SHP77 (cell line): ENCODE data around the gene ZNF638.

Experiments
- DNase-seq, 2 experiments: peaks; one replicate each; lab custom pipeline; 2025; lab: John Stamatoyannopoulos, UW

ZNF638 gene

DNA sequence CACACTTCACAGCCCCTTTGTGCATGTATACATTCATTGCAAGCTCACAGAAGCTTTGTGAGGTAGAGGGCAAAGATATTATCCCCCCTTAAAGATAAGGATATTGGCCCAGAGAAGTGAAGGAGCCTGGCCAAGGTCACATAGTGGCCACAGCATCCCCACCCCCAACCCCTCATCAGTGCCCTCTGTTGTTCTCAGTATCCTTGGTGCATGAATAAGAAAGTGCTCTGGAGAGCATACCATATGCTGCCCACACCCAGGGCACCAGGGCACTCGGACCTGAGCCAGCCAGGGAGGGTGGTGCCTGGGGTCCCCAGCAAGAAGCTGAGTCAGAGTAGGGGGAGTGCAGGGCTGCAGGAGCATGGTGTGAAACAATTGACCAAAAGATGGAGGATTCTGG lies 125.0 kb downstream of the ZNF638 start:
- no peak for DNase-seq

DNA sequence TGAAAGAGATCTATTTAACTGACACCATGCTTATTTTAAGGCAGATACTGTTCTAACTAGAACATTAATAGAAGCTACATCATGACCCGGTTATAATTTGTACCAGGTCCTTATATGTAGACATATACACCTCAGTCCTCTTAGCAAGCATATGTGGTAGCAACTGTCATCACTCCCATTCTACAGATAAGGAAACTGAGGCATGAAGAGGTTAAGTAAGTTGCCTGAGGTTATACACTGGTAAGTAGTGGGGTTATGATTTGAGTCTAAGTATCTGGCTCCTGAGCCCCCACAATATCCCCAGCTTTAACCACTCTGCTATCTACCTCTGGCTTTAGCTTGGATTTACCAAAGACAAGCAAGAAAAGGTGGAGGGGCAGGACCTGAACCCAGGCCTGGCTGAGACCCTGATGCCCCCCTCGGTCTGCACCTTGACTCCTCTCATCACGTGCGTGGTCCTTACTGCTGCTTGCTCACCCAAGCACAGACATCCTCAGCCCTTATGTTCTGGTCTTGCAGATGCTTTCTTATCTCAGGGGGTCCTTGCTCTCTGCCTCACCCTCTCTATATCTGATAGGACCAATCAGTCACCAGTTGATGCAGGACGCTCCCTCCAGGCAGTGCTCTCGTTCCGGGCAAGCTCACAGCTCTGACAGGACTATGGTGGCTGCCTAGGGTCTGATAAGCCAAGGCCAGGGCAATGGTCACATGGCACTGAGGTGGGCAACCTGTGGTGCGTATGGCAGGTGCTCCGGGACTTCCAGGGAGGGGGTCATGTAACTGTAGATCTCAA lies 125.7 kb downstream of the ZNF638 start:
- no peak for DNase-seq

DNA sequence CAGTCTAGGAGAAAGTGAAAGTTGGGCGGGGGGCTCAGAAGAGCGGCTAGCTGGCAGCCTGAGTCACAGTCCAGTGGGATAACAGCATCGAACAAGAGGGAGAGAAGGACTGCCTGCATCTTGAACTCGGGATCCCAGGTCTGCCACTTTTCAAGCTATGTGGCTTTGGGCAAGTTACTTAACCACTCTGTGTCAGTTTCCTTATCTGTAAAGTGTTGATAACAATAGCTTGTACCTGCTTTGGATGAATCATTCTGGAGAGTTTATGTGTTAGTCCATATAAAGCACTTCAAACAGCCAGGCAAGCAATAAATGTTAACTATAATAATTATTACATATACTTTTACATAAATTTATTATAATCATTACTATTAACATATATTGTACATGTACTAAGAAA lies 126.3 kb downstream of the ZNF638 start:
- DNase-seq: no peak

DNA sequence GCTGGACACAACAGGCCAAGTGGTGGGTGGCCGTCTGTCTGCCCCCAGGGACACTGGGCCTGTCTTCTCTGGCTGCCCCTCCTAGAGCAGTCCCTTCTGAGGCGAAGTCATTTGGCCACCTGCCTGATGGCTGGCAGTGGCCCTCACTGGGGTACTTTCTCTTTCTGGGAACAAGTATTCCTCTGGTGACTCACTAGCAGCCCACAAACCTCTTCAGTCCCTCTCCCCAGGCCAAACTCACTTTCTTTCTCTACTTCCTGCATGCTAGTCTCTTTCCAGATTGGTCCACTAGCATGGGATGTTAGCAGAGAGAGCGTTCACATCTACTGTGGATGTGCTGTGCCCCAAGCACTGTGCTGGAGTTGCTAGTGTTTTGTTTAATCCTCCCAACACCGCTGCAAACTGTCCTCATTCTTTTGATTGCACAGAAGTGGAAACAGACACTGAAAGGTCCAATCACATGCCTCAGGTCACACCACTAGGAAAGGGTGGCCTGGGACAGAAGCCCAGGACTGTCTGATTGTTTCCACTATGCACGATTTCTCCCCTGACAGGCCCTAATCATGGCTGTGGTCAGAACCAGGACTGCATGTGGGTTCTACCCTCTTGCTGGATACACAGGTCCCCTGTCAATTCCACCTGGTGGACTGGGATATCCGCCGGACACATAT lies 127.0 kb downstream of the ZNF638 start:
- DNase-seq: no peak

DNA sequence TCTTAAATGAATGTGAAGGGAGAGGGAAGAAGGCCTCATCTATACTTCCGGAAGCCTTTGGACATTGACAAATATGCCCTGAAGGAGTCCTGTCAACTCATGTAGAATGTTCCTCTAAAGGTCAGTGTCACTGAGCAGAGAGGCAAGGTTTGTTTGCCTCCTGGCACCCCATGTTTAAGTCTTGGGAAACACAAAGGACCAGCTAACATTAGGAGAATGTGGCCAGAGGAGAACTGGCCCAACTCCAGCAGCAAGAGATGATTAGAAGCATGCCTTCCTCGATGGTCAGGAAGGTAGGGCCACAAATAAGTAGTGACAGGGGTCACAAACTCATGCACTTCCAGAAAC lies 127.5 kb downstream of the ZNF638 start:
- DNase-seq: no peak

DNA sequence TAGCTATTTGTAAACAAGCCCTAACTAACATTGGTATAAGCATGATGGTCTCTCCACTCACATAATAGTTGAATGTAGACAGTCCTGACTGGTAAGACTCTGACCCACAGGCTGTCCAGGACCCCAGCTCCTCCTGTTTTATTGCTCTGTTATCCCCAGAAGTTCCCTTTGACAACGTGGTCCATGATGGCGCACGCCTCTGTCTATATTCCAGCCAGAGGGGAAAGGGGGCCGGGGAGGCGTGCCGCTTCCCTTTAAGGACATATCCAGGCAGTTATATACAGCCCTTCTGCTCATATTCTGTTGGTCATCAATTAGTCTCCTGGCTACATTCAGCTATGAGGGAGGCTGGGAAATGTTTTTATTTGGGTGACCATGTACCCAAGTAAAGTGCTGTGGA lies 128.5 kb downstream of the ZNF638 start:
- no peak for DNase-seq

DNA sequence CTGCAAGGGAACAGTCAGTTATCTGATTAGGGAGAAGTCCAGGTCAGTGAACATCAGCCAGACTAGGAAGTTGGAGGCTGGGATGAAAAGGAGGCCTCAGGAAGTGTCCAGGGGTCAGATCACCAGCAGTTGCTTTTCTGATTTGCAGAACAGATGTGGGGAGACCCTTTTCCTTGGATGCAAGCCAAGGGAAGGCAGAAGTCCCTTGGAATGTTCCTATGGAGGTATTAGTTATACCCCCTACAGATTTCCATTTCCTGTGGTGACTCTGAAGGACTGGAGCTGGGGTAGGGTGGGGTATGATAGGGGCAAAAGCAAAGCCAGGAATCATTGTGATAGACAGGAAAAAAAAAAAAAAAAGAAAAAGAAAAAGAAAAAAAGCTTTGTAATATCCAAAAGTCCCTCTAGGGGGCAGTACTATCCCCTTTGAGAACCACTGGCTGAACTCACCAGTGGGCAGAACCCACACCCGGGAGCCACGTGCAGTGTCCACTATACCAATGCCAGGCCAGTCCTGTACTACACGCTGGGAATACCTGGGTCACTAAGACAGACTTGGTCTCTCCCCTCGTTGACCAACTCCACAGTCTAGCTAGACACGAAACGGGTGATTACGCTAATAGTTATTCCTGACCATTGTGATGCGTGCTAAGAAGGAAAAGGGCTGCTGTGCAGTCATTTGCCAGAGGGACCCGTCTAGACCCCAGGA lies 129.2 kb downstream of the ZNF638 start:
- DNase-seq: no peak

DNA sequence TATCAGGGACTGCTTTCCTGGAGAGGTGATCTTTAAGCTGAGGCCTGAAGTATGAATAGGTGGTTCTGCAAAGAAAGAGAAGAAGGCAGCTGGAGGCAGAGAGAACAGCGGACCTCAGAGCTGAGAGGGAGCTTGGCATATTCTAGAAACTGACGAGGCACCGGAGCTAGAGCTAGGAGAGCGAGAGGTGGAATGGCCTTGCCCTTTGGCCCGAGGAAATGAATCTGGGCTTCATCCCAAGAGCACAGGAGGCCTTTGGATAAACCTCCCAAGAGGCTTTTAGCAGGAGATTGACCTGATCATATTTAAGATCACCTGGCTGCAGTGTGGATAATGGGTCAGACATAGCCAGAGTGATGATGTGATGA lies 129.7 kb downstream of the ZNF638 start:
- DNase-seq: no peak

DNA sequence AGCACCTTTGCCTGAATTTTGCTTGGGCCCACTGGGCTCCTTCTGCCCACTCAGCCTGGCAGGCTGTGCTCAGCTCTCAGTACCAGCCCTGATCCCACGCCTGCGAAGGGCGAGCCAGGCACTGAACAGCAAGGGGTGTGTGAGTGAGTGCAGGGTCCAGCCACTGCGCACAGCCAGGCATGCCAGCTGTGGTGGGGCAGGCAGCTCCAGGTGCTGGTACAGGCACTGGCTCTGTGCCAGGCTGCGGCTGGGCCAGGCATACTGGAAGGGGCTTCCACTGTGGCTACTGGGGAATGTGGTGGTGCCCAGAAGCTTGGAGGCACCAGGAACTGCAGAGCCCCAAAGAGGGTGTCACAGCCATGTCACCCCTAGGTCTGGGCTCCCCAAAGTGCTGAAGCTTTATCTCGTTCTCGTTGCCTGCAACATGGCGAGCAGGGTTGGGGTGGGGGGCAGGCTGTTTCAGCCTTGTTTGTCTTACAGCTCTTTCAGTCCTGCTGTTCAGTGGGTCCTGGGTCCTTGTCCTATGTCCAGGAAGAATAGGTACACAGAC lies 130.5 kb downstream of the ZNF638 start:
- no peak for DNase-seq

DNA sequence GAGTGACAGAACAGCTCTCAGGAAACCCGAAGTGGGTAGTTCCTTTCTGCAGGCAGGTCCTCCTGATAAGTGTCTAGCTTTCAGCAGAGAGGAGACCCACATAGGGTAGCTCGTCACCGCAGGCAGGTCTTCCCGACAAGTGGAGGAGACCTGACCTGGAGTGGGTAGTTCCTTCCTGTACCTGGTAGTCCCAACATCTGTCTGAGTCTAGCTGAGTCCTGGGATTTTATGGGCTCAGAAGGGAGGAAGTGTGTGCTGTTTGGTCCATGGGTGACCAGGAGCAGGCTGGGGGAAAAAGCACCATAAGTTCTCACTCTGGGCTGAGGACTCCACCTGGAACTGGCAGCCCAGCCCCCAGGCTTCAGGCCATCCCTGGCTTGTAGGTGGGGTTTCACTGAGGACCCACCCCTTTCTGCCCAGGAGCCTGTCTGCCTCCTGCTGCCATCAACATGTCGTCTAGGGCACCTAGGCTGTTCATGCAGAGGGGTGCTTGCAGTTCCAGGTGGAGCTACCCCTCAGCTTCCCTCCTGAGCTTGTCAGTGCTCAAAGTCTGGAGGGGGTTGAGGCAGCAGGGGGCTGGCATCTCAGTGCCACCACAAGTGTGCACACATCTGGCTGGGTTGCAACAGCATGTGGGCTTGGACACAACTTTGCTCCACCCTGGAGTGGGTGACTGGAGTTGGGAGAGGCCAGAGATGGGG lies 131.2 kb downstream of the ZNF638 start:
- no peak for DNase-seq

DNA sequence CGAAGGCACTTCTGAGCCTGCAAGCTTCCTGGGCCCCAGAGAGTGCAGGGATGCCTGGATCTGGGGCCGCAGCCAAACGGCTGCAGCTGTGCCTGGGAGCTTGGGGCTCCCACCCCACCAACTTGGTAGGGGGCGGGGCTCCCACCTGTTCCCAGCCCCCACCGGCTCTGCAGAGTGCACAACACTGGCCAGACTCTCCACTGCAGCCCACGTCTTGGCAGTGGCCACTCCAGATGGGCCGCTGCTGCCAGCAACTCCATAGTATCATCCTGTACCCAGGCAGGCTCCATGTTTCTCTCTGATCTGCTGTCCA lies 131.7 kb downstream of the ZNF638 start:
- DNase-seq: no peak

DNA sequence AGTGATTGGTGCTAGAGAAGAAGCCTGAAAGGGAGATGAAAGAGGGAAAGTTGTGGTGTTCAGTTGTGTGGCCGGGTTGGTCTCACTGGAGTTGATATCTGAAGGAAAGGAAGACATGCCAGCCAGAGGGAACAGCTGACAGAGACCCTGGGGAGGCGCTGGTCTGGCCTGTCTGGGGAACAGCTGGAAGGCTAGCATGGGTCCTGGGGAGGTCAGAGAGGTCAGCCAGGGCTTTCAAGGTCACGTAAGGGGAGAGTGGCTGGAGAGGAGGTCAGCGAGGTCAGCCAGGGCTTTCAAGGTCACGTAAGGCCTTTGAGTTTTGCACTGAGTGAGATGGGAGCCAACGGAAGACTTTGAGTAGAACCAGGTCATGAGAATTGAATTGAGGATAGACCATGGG lies 132.8 kb downstream of the ZNF638 start:
- DNase-seq: no peak

DNA sequence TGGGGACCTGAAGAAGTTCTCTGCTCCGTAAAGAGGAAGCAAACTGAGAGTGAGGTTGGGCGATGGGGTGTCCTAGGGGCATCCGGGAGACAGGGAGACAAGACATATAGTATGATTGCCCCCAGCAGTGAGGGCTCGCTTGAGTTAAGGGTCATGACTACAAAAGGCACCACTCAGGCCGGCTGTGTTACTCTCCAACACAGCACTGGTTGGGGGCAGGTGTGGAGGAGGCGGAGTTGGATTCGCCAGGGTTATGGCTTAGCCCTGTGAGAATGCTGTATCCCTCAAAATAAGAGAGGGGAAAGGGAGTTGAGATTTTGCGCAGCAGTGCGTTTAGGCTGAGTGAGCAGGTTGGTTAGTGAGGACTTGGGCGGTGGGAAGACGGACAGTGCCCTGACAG lies 133.8 kb downstream of the ZNF638 start:
- DNase-seq: no peak

DNA sequence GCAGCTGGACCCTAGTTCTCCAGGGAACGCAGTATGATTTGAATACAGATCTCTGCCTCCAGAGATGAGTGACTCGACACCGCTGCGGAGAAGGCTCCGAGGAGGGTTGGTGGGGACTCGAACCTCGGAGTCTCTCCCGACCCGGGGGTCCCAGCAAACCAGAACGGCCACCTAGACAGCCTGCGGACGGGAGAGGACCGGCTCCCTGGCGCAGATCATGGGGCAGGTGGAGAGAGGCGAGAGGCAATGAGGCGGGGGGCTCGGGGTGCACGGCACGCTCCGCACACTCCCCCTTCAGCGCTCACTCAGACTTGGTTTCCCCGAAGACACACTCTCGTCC lies 134.3 kb downstream of the ZNF638 start:
- no peak for DNase-seq

DNA sequence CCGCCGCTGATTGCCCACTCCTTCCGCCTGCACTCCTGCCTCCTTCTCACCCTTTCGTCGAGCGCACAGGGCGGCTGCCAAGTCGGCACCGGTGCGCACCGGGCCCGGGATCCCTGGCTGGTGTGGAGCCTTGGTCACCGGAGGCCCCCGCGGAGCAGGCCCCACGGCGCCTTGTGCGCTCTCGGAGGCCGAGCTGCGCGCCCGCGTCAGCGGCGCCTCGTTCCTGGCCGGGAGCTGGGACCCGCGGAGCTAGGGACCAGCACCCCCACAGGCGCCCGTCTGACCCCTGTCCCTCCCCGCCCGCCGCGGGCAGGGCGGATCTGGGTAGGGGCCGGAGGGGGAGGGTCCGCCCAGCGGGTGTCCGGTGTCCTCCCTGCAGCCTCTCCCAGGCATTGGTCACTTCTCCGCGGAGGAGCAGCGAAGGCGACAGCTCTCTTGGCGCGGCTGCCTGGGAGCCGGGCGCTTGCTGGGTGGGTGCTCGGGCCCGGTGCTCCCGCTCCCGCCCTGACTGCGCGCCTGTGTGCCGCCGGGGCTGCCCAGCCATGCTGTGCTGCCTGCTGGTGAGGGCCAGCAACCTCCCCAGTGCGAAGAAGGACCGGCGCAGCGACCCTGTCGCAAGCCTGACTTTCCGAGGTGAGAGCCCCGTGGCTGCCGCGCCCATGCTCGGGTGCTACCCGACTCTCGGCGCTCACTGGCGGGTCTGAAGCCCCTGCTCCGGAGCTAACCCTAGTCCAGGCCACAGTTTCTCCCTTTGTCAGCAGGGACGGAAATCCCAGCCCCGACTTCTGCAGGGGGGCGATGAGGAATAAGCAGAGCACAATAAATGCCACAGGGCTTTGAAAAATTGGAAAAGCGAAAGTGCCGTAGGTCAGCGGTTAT lies 135.0 kb downstream of the ZNF638 start:
- DNase-seq: no peak

DNA sequence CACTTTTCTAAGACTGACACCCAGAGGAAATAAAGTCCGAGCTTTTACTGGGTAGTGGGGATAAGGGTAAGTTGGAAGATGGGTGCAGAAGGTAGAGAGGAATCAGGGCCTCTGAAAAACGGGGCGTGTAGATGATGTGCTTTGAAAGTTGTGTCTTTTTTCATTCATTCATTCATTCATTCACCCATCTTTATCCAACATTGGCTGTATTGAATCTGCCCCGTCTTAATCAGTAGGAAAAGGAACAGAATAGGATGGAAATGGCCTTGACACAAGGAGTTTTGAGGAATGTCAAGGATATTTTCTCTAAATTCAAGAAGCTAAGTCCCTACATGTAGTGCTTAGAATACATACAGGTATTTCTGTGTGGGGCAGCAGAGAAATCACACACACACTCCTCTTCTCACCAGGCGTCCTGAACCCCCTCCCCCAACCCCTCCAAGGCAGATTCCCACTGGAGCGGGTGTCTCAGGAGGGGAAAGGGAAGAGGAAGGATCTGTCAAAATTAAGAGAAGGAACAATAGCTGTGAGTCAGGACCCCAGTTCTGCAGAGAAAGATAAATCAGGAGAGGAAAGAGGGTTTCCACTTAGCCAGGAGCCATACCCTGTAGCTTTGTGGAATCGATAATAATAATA lies 135.7 kb downstream of the ZNF638 start:
- DNase-seq: no peak

DNA sequence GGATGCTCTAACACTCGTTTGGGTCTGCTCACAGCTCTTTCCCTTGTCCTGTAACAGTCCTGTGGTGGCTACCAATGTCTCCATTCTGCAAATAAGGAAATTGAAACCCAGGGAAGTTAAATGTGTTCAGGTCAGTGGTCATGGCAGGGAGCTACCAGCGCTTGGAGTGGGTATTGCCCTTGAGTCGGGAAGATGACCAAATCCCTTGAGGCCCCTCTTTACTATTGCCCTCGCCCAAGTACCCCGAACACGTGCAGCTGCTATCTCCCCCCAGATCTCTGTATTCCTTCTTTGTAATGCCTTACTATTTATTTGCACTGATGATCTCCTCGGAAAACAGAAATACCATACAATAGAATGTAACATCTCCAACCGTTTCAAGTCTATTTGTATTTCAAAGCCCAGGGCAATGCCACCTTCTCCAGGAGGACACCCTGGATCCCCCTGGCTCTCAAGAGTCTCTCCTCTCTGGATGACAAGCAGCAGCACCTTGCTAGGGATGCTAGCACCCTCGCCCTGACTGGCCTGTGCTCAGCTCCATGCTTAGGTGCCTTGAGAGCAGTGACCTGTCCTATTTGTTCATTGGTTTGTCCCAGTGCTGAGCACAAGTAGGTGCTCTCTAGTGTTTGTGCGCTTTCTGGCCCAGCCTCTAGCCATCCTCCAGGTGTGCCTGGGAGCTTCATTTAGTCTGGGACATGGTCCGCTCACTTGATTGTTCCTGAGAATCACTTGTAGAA lies 136.9 kb downstream of the ZNF638 start:
- no peak for DNase-seq

DNA sequence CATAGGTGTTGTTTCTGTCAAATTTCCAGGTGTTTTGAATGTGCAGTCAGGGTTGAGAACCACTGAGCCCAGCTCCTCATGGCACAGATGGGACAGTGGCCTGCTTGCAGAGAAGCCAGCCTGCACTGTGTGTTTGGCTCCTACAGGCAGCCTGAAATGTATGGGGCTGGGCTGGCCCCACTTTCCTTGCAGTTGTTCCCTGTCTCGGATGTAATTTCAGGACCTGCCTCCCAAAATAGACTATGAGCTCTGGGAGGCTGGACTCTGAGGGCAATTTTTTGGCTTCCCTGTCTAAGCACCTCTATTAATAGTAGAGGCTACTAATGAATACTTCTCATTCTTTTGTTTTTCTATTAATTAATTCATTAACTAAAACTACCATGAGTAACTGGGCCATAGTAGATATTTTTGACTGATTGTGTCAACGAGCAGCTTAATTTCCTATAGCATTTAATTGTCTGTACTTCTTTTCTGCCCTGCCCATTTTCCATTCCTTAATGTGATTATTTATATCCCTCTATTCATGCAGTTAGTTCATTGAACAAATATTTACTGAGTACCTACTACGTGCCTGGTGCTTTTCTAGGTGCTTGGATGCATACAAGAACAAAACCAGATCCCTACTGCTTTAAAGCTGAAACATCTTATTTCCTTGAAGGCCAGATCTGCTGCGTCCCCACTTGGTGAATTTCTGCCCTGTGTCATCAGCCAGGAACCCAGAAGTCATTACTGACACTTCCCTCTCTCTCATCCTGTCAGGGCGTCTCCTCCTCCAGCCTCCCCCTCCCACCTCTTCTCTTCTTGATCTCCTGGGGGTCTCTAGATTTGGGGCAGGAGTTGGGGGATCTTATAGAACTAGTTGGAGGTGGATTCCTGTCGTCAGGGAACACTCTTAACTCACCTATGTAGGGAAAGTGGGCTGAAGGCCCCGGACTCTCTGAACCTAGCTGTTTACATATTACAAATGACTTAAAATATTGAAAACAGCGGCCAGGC lies 138.1 kb downstream of the ZNF638 start:
- no peak for DNase-seq

DNA sequence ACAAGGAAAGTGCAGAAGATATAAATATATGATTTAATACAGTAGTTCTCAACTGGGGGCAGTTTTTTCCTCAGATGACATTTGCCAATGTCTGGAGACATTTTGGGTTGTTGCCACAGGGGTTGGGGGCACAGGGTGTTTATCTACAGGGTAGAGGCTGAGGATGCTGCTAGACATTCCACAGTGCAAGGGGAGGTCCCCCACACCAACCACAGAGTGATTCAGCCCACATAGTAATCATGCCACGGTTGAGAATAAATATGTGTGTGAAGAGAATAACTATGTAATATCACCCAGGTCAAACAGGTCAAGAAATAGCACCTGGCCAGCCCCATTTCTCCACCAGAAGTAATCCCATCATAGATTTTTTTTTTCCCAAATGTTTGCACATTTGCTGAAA lies 139.7 kb downstream of the ZNF638 start:
- DNase-seq: no peak
